ENCODE data around the gene CASP3.

GRCh38 chr4:184648054-184648312 lies 1.3 kb downstream of the CASP3 start:
- TF ChIP-seq CTCF (IDR thresholded peaks at IDR 0.05) (no peak), POLR2A (IDR thresholded peaks at IDR 0.05) (no peak), POLR2AphosphoS5 (IDR thresholded peaks at IDR 0.05) (no peak), EP300 (IDR thresholded peaks at IDR 0.05; ENCODE audit: low read depth) (no peak)
